Activated CD8-positive, alpha-beta memory T cell treated with anti-CD3 and anti-CD28 coated beads, Interleukin-2, amount 10 ng/mL, durations not matched to agents 7 days and 5 days (primary cell): ENCODE data around the gene SPATA17. TPM values are rescaled to one million over a fixed set of nuclear protein-coding genes. Genes with fewer than 3 reads are reported as not detected.

Experiments used
- ATAC-seq: fragments of 150-1000 bp; cut with Tn5 transposase; one replicate; pipeline ENCODE4 v1.10.0; 2021; ENCODE audit warnings: moderate library complexity
- CTCF ChIA-PET: fragments of 350-600 bp; sonication (Branson Sonifier 250); formaldehyde crosslinking; loops from one replicate; lab custom pipeline; 2021; ENCODE audit warnings: antibody characterized with exemption; lab: Charles Lee
- DNase-seq: peaks from one replicate; pipeline ENCODE4 v3.0.0-alpha.2; 2020
- H3K27ac Mint-ChIP-seq: one replicate; pipeline ENCODE4 v1.8.0; 2021; ENCODE audit warnings: mild to moderate bottlenecking, mixed read lengths
- H3K27me3 Mint-ChIP-seq: one replicate; pipeline ENCODE4 v1.8.0; 2021; ENCODE audit warnings: mixed read lengths
- H3K36me3 Mint-ChIP-seq: one replicate; pipeline ENCODE4 v1.8.0; 2021; ENCODE audit warnings: mild to moderate bottlenecking, mixed read lengths
- H3K4me1 Mint-ChIP-seq: one replicate; pipeline ENCODE4 v1.8.0; 2021; ENCODE audit warnings: mixed read lengths
- H3K4me3 Mint-ChIP-seq: one replicate; pipeline ENCODE4 v1.8.0; 2021; ENCODE audit warnings: mild to moderate bottlenecking, moderate library complexity, mixed read lengths
- H3K9me3 Mint-ChIP-seq: one replicate; pipeline ENCODE4 v1.8.0; 2022; ENCODE audit warnings: low read depth, mixed read lengths
- total RNA-seq, 2 experiments: library from RNA; stranded (reverse); gene quantifications; one replicate each; pipeline ENCODE4 v1.2.3, GENCODE V29; 2021

SPATA17 gene
- total RNA-seq, 2 experiments from 2014 or later = not detected

DNA sequence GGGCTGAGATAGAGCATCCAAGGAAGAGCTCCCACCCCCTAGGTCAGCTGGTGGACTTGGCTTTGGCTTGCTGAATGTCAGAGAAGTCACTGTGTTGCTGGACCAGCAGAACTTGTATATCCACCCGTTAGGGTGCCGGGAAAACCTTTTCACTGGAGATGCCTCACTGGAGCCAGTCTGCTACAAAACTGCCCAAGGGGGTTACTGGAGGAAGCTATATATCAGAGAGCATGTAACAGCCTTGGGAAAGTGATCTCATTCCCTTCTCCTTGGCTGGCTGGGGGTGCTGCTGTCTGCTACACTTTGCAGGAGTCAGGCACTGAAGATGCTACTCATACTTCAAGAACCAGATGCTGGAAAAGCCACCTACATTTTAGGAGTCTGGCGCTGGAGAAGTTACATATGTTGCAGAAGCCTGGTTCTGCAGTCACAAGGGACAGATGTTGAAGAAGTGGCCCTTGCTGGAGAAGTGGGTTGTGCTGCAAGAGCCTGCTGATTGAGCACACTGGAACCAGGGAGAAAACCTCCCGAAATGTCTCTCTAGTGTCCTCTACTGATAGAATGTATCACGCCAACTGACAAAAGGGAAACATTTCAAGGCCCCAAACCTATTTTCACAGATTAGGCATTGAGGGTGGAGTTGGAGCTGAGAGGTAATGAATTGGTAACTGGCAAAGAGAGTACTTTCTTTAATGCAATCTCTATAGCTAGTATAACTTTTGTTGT is 250.6 kb downstream of the SPATA17 start:
- no peak for DNase-seq
- H3K4me1 Mint-ChIP-seq = no peaks in the 10 kb centered on the region
- CTCF ChIA-PET = no interaction called here
- peaks cover 2% of the 10 kb centered on the region for H3K9me3 Mint-ChIP-seq
- no peaks in the 10 kb centered on the region for H3K27me3 Mint-ChIP-seq
- no peak for ATAC-seq
- no peaks in the 10 kb centered on the region for H3K36me3 Mint-ChIP-seq
- no peak overlapping the region for H3K27ac Mint-ChIP-seq
- H3K4me3 Mint-ChIP-seq = no peak overlapping the region

- DNase-seq (no peak), ATAC-seq (no peak)
- Mint-ChIP-seq H3K4me3 (no peak overlapping the region), H3K4me1 (no peaks in the 10 kb centered on the region), H3K27ac (no peak overlapping the region), H3K27me3 (no peaks in the 10 kb centered on the region), H3K9me3 (no peaks in the 10 kb centered on the region), H3K36me3 (no peaks in the 10 kb centered on the region)
- CTCF ChIA-PET = interaction anchor here (1.1 kb wide), 1 partner anchor 15 kb away, joined by 3 read pairs; no protein-coding TSS in a partner anchor
These were observed 254.0 kb downstream of the SPATA17 start for GRCh38 chr1:217885181-217885580.

DNA sequence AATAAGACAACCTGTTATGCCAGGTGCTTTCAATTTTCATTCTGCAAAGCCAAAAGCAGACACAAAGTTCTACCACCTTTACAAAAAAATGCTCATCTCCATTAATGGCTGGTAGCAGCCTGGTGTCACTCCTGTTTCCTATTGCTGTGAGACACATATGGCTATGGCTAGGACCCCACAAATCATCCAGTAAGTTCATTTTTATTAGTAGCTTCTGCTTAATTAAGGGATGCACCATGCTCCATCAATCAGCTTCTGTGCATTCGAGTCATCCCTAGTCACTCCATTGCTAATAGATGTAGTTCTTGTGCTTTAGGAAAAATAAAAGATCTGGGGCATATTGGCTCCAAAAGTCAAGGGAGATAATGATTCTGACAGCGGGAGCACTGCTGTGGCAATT is 257.2 kb downstream of the SPATA17 start:
- CTCF ChIA-PET = interaction anchor here (1.1 kb wide), 1 partner anchor 8 kb away, joined by 3 read pairs; no protein-coding TSS in a partner anchor
- no peaks in the 10 kb centered on the region for H3K9me3 Mint-ChIP-seq
- H3K36me3 Mint-ChIP-seq = no peaks in the 10 kb centered on the region
- no peak for DNase-seq
- no peak overlapping the region for H3K4me3 Mint-ChIP-seq
- no peak overlapping the region for H3K27ac Mint-ChIP-seq
- no peaks in the 10 kb centered on the region for H3K4me1 Mint-ChIP-seq
- no peaks in the 10 kb centered on the region for H3K27me3 Mint-ChIP-seq
- ATAC-seq = no peak

GRCh38 chr1:217889401-217889800 is 258.3 kb downstream of the SPATA17 start:
- Mint-ChIP-seq H3K4me1 (no peaks in the 10 kb centered on the region), H3K36me3 (no peaks in the 10 kb centered on the region), H3K27me3 (no peaks in the 10 kb centered on the region), H3K4me3 (no peak overlapping the region), H3K9me3 (no peaks in the 10 kb centered on the region), H3K27ac (no peak overlapping the region)
- ATAC-seq (no peak), DNase-seq (no peak)
- CTCF ChIA-PET = no interaction called here

DNA sequence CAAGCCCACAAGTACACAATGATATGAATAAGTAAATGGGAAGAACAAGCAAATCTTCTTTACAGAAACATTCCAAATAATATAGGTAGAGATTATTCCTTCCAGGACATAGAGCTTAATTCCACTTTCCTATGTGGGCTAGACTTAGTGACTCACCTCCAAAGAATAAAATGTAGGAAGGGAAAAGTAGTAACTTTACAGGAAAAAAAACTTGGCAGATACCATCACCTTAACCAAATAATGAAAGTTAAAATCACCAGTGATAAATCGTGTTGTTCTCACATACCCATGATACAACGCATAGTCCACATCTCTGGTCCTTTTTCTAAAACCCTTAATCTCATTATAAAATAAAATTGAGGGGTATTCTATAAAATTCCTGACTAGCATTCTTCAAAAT is 260.8 kb downstream of the SPATA17 start:
- ATAC-seq = no peak

GRCh38 chr1:217892750-217893149 is 261.6 kb downstream of the SPATA17 start:
- Mint-ChIP-seq H3K4me3 (no peak overlapping the region), H3K36me3 (no peaks in the 10 kb centered on the region), H3K27me3 (no peaks in the 10 kb centered on the region), H3K4me1 (no peaks in the 10 kb centered on the region), H3K9me3 (no peaks in the 10 kb centered on the region), H3K27ac (no peak overlapping the region)
- ATAC-seq (no peak), DNase-seq (no peak)
- CTCF ChIA-PET = no interaction called here

More for the DNA sequence above, 260.8 kb downstream of the SPATA17 start:
- no peaks in the 10 kb centered on the region for H3K36me3 Mint-ChIP-seq
- no peaks in the 10 kb centered on the region for H3K4me1 Mint-ChIP-seq
- no peak overlapping the region for H3K27ac Mint-ChIP-seq
- no peaks in the 10 kb centered on the region for H3K9me3 Mint-ChIP-seq
- H3K27me3 Mint-ChIP-seq = no peaks in the 10 kb centered on the region
- CTCF ChIA-PET = no interaction called here
- DNase-seq = no peak
- H3K4me3 Mint-ChIP-seq = no peak overlapping the region

DNA sequence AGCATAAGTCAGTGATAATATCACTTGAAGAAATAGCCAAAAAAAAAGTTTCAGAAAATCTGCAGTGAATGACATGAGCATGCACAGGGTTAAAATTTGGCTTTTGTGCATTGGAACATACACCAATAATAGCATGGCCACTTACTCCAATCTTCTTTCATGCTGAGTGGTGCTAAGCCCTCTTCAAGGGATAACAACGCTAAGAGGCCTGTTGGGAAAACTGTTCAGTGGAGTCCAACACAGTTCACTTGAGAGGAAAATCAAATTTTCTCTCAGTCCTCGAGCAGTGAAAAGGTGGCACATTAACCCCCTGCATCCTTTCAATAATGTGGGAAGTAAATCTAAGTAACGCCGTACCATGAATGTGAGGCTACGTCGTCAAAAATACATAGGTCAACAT is 264.7 kb downstream of the SPATA17 start:
- Mint-ChIP-seq H3K36me3 (no peaks in the 10 kb centered on the region), H3K4me3 (no peak overlapping the region), H3K27ac (no peak overlapping the region), H3K27me3 (no peaks in the 10 kb centered on the region), H3K4me1 (no peaks in the 10 kb centered on the region), H3K9me3 (no peaks in the 10 kb centered on the region)
- CTCF ChIA-PET = interaction anchor here (1.2 kb wide), 1 partner anchor 8 kb away, joined by 3 read pairs; no protein-coding TSS in a partner anchor
- no peak for DNase-seq
- no peak for ATAC-seq

DNA sequence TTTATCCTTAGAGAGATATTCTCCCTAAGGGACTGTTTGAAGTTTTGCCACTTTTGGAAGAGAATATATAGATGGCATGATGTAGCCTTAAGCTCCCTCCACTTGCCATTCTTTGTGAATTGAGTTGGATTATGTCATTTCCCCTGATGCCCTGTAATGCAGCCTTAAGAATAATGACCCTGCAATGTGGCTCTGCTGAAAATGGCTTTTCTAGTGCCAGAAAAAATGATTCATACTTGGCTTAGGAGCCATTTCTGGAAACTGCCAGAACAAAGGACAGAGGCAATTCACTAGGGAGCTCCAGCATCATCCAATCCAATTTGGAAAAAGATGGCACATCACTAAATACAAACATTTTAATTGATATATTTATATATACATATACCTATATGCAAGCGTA is 265.3 kb downstream of the SPATA17 start:
- Mint-ChIP-seq H3K36me3 (no peaks in the 10 kb centered on the region), H3K4me3 (no peak overlapping the region), H3K27ac (no peak overlapping the region), H3K27me3 (no peaks in the 10 kb centered on the region), H3K4me1 (no peaks in the 10 kb centered on the region), H3K9me3 (no peaks in the 10 kb centered on the region)
- CTCF ChIA-PET = interaction anchor here (1.2 kb wide), 1 partner anchor 9 kb away, joined by 3 read pairs; no protein-coding TSS in a partner anchor
- no peak for ATAC-seq
- DNase-seq = no peak

- no peak overlapping the region for H3K4me3 Mint-ChIP-seq
- no peaks in the 10 kb centered on the region for H3K36me3 Mint-ChIP-seq
- H3K27me3 Mint-ChIP-seq = no peaks in the 10 kb centered on the region
- CTCF ChIA-PET = interaction anchor here (1.2 kb wide), 1 partner anchor 9 kb away, joined by 3 read pairs; no protein-coding TSS in a partner anchor
- ATAC-seq (no peak), DNase-seq (no peak)
- no peaks in the 10 kb centered on the region for H3K4me1 Mint-ChIP-seq
- H3K27ac Mint-ChIP-seq = no peak overlapping the region
- H3K9me3 Mint-ChIP-seq = no peaks in the 10 kb centered on the region
These were observed 266.0 kb downstream of the SPATA17 start for GRCh38 chr1:217897100-217897499.

- no peaks in the 10 kb centered on the region for H3K4me1 Mint-ChIP-seq
- H3K4me3 Mint-ChIP-seq = no peak overlapping the region
- no peak overlapping the region for H3K27ac Mint-ChIP-seq
- no peaks in the 10 kb centered on the region for H3K36me3 Mint-ChIP-seq
- DNase-seq (no peak), ATAC-seq (no peak)
- H3K9me3 Mint-ChIP-seq = no peaks in the 10 kb centered on the region
- H3K27me3 Mint-ChIP-seq = no peaks in the 10 kb centered on the region
- CTCF ChIA-PET = no interaction called here
These were observed 268.5 kb downstream of the SPATA17 start for GRCh38 chr1:217899614-217900013.

DNA sequence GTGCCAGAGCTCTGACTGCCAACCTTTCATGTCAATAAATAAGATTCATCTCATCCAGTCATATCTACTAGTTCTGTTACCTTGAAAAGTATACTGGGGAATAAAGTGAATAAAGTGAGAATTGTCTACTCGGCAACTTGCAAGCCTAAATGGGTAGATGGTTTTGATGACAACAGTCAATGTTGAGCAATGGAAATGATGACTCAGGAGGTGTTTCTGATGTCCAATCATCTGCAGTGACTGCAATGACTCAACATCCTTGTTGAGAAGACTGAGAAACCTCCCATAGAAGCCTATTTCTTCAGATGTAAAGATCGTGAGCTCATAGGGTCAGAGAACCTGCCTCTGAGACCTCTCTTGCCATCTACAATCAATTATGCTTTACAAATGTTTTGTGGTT is 276.4 kb downstream of the SPATA17 start:
- no peak for DNase-seq
- Mint-ChIP-seq H3K4me3 (no peak overlapping the region), H3K9me3 (no peaks in the 10 kb centered on the region), H3K27me3 (no peaks in the 10 kb centered on the region), H3K27ac (no peak overlapping the region), H3K36me3 (no peaks in the 10 kb centered on the region), H3K4me1 (no peaks in the 10 kb centered on the region)
- no peak for ATAC-seq
- CTCF ChIA-PET = no interaction called here

- DNase-seq (no peak), ATAC-seq (no peak)
- no peak overlapping the region for H3K27ac Mint-ChIP-seq
- H3K4me1 Mint-ChIP-seq = no peaks in the 10 kb centered on the region
- no peak overlapping the region for H3K4me3 Mint-ChIP-seq
- H3K27me3 Mint-ChIP-seq = no peaks in the 10 kb centered on the region
- peaks cover 2% of the 10 kb centered on the region for H3K9me3 Mint-ChIP-seq
- CTCF ChIA-PET = no interaction called here
- no peaks in the 10 kb centered on the region for H3K36me3 Mint-ChIP-seq
These were observed 279.1 kb downstream of the SPATA17 start for GRCh38 chr1:217910203-217910602.

- no peak overlapping the region for H3K4me3 Mint-ChIP-seq
These were observed 279.7 kb downstream of the SPATA17 start for GRCh38 chr1:217910791-217911320.

GRCh38 chr1:217911908-217912307 is 280.8 kb downstream of the SPATA17 start:
- peaks cover 2% of the 10 kb centered on the region for H3K9me3 Mint-ChIP-seq
- H3K4me3 Mint-ChIP-seq = no peak overlapping the region
- DNase-seq = no peak
- no peaks in the 10 kb centered on the region for H3K27me3 Mint-ChIP-seq
- H3K27ac Mint-ChIP-seq = no peak overlapping the region
- no peaks in the 10 kb centered on the region for H3K36me3 Mint-ChIP-seq
- no peak for ATAC-seq
- no peaks in the 10 kb centered on the region for H3K4me1 Mint-ChIP-seq
- CTCF ChIA-PET = no interaction called here

More at GRCh38 chr1:217910791-217911320, 279.7 kb downstream of the SPATA17 start:
- no peaks in the 10 kb centered on the region for H3K36me3 Mint-ChIP-seq
- H3K27ac Mint-ChIP-seq = no peak overlapping the region
- ATAC-seq (no peak), DNase-seq (no peak)
- CTCF ChIA-PET = no interaction called here
- H3K27me3 Mint-ChIP-seq = no peaks in the 10 kb centered on the region
- no peaks in the 10 kb centered on the region for H3K4me1 Mint-ChIP-seq
- peaks cover 2% of the 10 kb centered on the region for H3K9me3 Mint-ChIP-seq
